Kidney (tissue), 14 donors: ENCODE measurements around the gene PCF11. TPM values are rescaled to one million over a fixed set of nuclear protein-coding genes. Genes with fewer than 3 reads are reported as not detected.
A peak's percentile ranks its signal among the peaks of the same experiment; 100 is the strongest.

Experiments
- DNase-seq, 5 donors: peaks; one replicate each; pipeline ENCODE4 v3.0.0-alpha.2; 2013 to 2020
- FAIRE-seq: peaks from 2 replicates; lab custom pipeline; 2012; peaks lifted over from hg19 to GRCh38; lab: Jason Lieb, UNC
- H3K27ac ChIP-seq, 2 donors: one replicate each; pipeline ENCODE4 v1.7.0; 2013; ENCODE audit warnings: low read depth in 2 of 2, low read length in 2 of 2, inconsistent platforms in 1 of 2
- H3K27me3 ChIP-seq: one replicate; pipeline ENCODE4 v1.7.1; 2013; ENCODE audit warnings: low read length, inconsistent platforms; ENCODE audit not compliant: control insufficient read depth, insufficient read depth
- H3K36me3 ChIP-seq, 3 donors: one replicate each; pipeline versions ENCODE4 v1.7.0 to v1.7.1; 2013; ENCODE audit warnings: low read length in 3 of 3, control low read depth in 1 of 3, inconsistent platforms in 1 of 3; ENCODE audit not compliant: insufficient read depth in 3 of 3, control insufficient read depth in 2 of 3
- H3K4me1 ChIP-seq, 3 donors: one replicate each; pipeline versions ENCODE4 v1.7.0 to v1.7.1; 2013; ENCODE audit warnings: low read length in 3 of 3, inconsistent platforms in 1 of 3, low read depth in 1 of 3; ENCODE audit not compliant: control insufficient read depth in 2 of 3, insufficient read depth in 2 of 3
- H3K4me3 ChIP-seq, 3 donors: one replicate each; pipeline versions ENCODE4 v1.7.0 to v1.8.1; 2013; ENCODE audit warnings: low read length in 3 of 3, control low read depth in 1 of 3, inconsistent platforms in 1 of 3
- H3K9ac ChIP-seq, 3 donors: one replicate each; pipeline versions ENCODE4 v1.7.0 to v1.7.1; 2013; ENCODE audit warnings: low read length in 3 of 3, control low read depth in 1 of 3, inconsistent platforms in 1 of 3
- H3K9me3 ChIP-seq, 3 donors: one replicate each; pipeline versions ENCODE4 v1.7.0 to v1.7.1; 2013; ENCODE audit warnings: low read length in 3 of 3, control low read depth in 1 of 3, inconsistent platforms in 1 of 3; ENCODE audit not compliant: control insufficient read depth in 2 of 3, insufficient read depth in 1 of 3
- intact Hi-C: fragments of 100-400 bp; cut with DNase I; formaldehyde crosslinking; loops from one replicate; pipeline ENCODE4 v1.11.1; 2022
- polyA plus RNA-seq: library from polyadenylated mRNA; stranded (reverse); fragments of 350-450 nt; fragmentation: Illumina TruSeq; extraction: RNeasy Lipid Tissue Mini Kit (QIAGEN cat#74804); gene quantifications from one replicate; pipeline ENCODE4 v1.2.3, GENCODE V29; 2014; ENCODE audit warnings: low read depth, low replicate concordance; ENCODE audit not compliant: insufficient read depth
- total RNA-seq: library from RNA; stranded (reverse); fragmentation: NEBNext Ultra II Directional; extraction: Animal tissue kit (Norgen Biotek cat#: 25700); gene quantifications from one replicate; pipeline ENCODE4 v1.2.1, GENCODE V29; 2021
- TF ChIP-seq, protein P1 (sequence below): IDR thresholded peaks from 3 replicates; pipeline ENCODE4 v1.5.1; 2012; ENCODE audit warnings: mild to moderate bottlenecking, moderate library complexity, borderline replicate concordance; ENCODE audit not compliant: insufficient read depth; ENCODE audit errors: extremely low read depth
- donor health status: control.
- donor health status: control.
- donor health status: control.
- donor health status: control.
- donor health status: control.
- donor health status: DM: yes; HTN: yes; CAD: no.
- donor health status: Normal renal cell carcinoma (clear cell type).

Gene PCF11
- total and polyA plus RNA-seq, 2 donors from 2014 or later: 19.3 to 61.2 TPM

DNA sequence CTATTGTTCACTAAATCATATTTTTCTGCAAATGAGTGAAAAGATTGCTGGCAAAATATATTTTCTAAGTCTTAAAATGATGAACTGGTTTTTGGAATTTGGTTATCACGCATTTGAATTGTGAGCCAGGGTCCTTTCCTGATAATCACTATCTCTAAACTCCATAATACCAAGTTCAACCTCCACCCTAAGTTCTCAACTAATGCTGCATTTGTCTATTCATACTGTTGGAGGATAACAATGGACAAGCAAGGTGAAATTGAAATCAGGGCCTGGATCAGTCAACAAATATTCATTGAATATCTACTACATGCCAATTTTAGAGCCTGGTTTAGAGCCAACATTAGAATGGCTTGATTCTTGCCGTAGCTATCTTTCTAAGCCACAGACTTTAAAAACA lies 4.7 kb upstream of the PCF11 start:
- H3K9ac ChIP-seq: no peak overlapping the region
- H3K27me3 ChIP-seq: no peaks in the 10 kb centered on the region
- DNase-seq (no peak), FAIRE-seq (no peak)
- TF ChIP-seq, protein P1, sequence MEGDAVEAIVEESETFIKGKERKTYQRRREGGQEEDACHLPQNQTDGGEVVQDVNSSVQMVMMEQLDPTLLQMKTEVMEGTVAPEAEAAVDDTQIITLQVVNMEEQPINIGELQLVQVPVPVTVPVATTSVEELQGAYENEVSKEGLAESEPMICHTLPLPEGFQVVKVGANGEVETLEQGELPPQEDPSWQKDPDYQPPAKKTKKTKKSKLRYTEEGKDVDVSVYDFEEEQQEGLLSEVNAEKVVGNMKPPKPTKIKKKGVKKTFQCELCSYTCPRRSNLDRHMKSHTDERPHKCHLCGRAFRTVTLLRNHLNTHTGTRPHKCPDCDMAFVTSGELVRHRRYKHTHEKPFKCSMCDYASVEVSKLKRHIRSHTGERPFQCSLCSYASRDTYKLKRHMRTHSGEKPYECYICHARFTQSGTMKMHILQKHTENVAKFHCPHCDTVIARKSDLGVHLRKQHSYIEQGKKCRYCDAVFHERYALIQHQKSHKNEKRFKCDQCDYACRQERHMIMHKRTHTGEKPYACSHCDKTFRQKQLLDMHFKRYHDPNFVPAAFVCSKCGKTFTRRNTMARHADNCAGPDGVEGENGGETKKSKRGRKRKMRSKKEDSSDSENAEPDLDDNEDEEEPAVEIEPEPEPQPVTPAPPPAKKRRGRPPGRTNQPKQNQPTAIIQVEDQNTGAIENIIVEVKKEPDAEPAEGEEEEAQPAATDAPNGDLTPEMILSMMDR: no peak
- no peak overlapping the region for H3K4me3 ChIP-seq
- H3K36me3 ChIP-seq: no peaks in the 10 kb centered on the region
- H3K9me3 ChIP-seq: no peaks in the 10 kb centered on the region
- H3K4me1 ChIP-seq: no peaks in the 10 kb centered on the region
- intact Hi-C loops: no loop called here
- no peak overlapping the region for H3K27ac ChIP-seq

DNA sequence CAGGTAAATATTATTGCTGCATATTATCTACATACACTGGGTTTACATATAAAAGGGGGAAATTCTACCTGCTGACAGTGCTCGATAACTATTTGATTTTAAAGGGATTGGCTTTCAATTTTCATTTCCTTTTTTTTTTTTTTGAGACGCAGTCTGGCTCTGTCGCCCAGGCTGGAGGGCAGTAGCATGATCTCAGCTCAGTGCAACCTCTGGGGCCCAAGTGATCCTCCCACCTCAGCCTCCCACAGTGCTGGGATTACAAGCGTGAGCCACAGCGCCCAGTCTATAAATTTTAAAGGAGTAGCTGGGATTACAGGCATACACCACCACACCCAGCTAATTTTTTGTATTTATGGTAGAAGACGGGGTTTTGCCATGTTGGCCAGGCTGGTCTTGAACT lies 3.2 kb upstream of the PCF11 start:
- Histone ChIP-seq H3K27ac (no peak overlapping the region), H3K9me3 (no peaks in the 10 kb centered on the region), H3K9ac (no peak overlapping the region), H3K4me1 (no peaks in the 10 kb centered on the region), H3K36me3 (no peaks in the 10 kb centered on the region), H3K27me3 (no peaks in the 10 kb centered on the region), H3K4me3 (no peak overlapping the region)
- TF ChIP-seq, protein P1: no peak
- intact Hi-C loops: no loop called here
- DNase-seq (no peak), FAIRE-seq (no peak)

DNA sequence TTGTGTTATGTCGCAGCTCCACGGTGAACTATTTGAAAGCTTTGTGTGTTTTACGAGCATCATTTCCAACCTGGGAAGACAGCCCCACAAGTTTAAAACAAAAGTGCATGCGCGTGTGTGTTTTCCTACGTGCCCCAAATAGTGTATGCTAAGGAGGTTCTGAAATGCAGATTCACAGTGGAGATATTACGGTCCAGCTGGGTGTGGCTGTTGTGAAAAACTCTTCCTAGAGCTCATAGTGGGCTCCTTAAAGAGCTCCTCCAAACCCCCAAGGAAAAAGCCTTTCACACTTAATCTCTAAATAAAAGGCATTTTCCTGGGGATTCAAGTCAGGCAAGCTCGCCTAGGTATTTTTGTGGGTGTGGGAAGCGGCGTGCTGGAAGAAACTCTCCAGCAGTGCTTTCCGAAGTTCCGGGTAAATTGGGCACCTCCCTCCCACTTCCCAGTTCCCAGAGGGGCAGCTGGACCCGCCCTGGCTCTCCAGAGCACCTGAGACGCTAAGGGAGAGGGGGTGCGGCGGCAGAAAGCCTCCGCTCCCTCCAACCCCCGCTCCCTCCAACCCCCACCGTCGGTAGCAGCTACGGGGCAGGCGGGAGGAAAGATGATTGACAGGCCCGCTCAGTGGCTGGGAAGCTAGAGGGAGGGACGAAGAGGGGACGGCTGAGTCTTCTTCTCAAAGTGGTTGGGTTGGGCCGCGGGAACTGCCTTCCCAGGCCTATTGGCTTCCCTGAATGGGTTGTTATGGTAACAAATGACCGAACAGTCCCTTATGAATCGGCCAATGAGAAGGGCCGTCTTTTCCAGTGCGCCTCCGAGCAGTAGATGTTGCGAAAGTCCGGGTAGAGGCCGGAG lies 561 bp upstream of the PCF11 start:
- TF ChIP-seq, protein P1: no peak
- H3K9ac ChIP-seq: peak overlapping the region; percentile 55 to 75 (median 69)
- H3K36me3 ChIP-seq: no peaks in the 10 kb centered on the region
- FAIRE-seq (peak; percentile 99), DNase-seq (peak; percentile 100)
- peak overlapping the region; percentile 69 to 85 for H3K27ac ChIP-seq
- intact Hi-C loops: no loop called here
- H3K4me1 ChIP-seq: peaks cover 0 to 8% (median 4%) of the 10 kb centered on the region in 3 donors
- no peaks in the 10 kb centered on the region for H3K27me3 ChIP-seq
- H3K9me3 ChIP-seq: no peaks in the 10 kb centered on the region
- peak overlapping the region; percentile 68 to 73 (median 70) for H3K4me3 ChIP-seq
